HG02840 (cell line): ENCODE data around the gene FPGT.
A peak's percentile ranks its signal among the peaks of the same experiment; 100 is the strongest.
"Not testable (repeated sequence)": the region's sequence is repeated elsewhere in the genome, so short reads cannot be mapped to it uniquely, and the experiment has no call there.

Source experiments
- ATAC-seq: cut with Tn5 transposase; IDR thresholded peaks from one replicate; pipeline ENCODE4 v1.9.1; 2021; ENCODE audit warnings: mild to moderate bottlenecking, moderate library complexity, moderate number of reproducible peaks; ENCODE audit not compliant: unreplicated experiment, low FRiP score

Gene FPGT

GRCh38 chr1:74197657-74198552 is at the start of gene FPGT, which contains the start of gene LRRIQ3:
TSS of gene FPGT (plus strand) at chr1:74198242. CDS start at chr1:74198279, 37 bp downstream.
TSS of gene LRRIQ3 (minus strand) at chr1:74198176. CDS start at chr1:74183684, 14,492 bp downstream.
- peak; percentile 98 for ATAC-seq

GRCh38 chr1:74160046-74160445 is 38.0 kb upstream of the FPGT start:
- ATAC-seq, result no peak

- ATAC-seq, result no peak
These were observed 36.5 kb upstream of the FPGT start for GRCh38 chr1:74161497-74161896.

- no peak for ATAC-seq
These were observed 35.7 kb upstream of the FPGT start for GRCh38 chr1:74162333-74162732.

DNA sequence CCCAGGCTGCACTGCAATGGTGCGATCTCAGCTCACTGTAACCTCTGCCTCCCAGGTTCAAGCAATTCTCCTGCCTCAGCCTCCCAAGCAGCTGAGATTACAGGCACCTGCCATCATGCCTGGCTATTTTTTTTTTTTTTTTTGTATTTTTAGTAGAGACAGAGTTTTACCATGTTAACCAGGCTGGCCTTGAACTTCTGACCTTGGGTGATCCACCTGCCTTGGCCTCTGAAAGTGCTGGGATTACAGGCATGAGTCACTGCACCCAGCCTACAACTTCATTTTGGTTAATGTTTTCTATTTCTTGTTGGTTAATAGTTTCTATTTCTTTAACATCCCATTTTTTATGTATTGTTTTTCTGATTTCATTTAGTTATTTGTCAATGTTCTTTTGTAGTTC is 23.6 kb upstream of the FPGT start:
- ATAC-seq, result not testable (repeated sequence)

DNA sequence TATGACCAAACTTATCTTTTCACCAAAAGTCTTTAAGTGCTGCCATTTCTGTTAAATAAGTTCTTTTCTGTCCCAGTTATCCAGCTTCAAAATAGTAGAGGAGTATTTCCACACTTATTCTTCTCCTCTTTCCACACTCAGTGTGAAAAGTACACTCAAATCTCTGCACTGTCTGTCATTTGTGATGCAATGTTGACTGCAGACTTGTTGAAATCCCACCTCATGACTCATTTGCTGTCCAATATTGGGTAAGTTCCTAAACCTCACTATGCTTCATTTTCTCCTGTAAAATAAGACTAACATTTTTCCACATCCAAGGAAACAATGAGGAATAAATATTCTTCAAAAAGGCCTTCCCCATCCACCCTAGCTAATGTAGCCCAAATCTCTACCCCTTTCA is 17.6 kb upstream of the FPGT start:
- no peak for ATAC-seq

DNA sequence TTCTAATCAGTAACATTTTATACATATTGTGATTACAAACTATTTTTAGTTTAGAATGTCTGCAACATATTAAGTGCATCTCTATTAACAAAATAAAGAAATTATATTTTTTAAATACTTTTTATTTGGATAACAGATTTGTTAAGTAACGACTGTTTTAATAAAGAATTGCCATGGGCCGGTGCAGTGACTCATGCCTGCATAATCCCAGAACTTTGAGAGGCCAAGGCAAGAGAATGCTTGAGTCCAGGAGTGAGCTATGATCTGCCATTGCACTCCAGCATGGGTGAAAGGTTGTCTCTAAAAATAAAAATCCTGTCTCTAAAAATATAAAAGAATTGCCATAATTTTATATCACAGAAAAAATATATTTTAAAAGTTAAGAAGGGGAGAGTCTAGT is 4.1 kb upstream of the FPGT start:
- no peak for ATAC-seq

- no peak for ATAC-seq
These were observed 2.7 kb upstream of the FPGT start for GRCh38 chr1:74195339-74195738.

GRCh38 chr1:74197255-74197654 is 787 bp upstream of the FPGT start:
- ATAC-seq, result no peak

DNA sequence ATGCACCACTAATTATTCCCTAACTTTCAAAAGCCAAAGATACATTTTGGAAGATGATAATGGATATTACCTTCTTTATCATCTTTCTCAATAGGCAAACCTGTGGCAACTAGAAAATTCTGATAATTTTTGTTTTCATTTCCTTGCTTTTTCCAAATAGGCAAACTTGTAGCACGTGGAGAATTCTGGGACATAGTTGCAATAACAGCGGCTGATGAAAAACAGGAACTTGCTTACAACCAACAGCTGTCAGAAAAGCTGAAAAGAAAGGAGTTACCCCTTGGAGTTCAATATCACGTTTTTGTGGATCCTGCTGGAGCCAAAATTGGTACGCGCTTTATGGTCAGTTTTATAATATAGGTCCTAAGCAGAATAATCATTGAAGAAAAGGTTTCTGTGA is 1.5 kb downstream of the FPGT start:
- no peak for ATAC-seq

DNA sequence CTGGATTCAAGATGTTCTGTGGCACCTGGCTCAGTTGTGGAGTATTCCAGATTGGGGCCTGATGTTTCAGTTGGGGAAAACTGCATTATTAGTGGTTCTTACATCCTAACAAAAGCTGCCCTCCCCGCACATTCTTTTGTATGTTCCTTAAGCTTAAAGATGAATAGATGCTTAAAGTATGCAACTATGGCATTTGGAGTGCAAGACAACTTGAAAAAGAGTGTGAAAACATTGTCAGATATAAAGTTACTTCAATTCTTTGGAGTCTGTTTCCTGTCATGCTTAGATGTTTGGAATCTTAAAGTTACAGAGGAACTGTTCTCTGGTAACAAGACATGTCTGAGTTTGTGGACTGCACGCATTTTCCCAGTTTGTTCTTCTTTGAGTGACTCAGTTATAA is 7.2 kb downstream of the FPGT start:
- no peak for ATAC-seq

- ATAC-seq, result no peak
These were observed 17.2 kb downstream of the FPGT start for GRCh38 chr1:74215229-74215628.

- no peak for ATAC-seq
These were observed 24.7 kb downstream of the FPGT start for GRCh38 chr1:74222701-74223100.

GRCh38 chr1:74223453-74223852 is 25.4 kb downstream of the FPGT start:
- ATAC-seq, result no peak

GRCh38 chr1:74235153-74235552 is 37.1 kb downstream of the FPGT start, which contains the start of gene TNNI3K:
TSS of gene TNNI3K (plus strand) at chr1:74235387. CDS start at chr1:74235452, 65 bp downstream.
- no peak for ATAC-seq

GRCh38 chr1:74236440-74236839 is 38.4 kb downstream of the FPGT start:
- ATAC-seq, result no peak

GRCh38 chr1:74237035-74237434 is 39.0 kb downstream of the FPGT start:
- no peak for ATAC-seq

- no peak for ATAC-seq
These were observed 39.7 kb downstream of the FPGT start for GRCh38 chr1:74237787-74238186.

GRCh38 chr1:74245168-74245772 is 47.2 kb downstream of the FPGT start:
- no peak for ATAC-seq

GRCh38 chr1:74246315-74246714 is 48.3 kb downstream of the FPGT start:
- ATAC-seq, result no peak

- ATAC-seq, result no peak
These were observed 50.0 kb downstream of the FPGT start for GRCh38 chr1:74247881-74248528.
